ENCODE measurements around the gene MAN2B1. TPM values are rescaled to one million over a fixed set of nuclear protein-coding genes. Genes with fewer than 3 reads are reported as not detected.

Gene MAN2B1
- total RNA-seq, 1 donor from 2014 or later, result 29.9 TPM

DNA sequence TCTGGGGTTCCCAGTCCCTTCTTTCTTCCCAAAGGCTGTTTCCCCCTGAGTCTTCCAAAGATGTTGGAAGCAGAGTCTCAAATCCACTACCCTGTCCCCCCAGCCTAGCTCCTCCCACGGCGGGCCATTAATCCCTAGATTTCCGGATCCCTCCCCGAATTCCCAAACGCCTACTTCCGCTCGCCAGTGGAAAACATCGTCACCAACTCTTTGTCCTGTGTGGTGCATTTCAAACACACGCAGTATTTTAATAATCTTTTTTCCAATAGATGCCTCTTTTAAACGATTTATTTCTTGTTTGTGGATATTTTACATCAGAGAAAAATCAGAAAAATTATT lies 55.2 kb downstream of the MAN2B1 start:
- peak; percentile 90 for DNase-seq

- DNase-seq, result peak; percentile 98
Observed at GRCh38 chr19:12610540-12611360, 55.8 kb downstream of the MAN2B1 start, which contains the start of the genes ZNF490 and ZNF791. Gene ZNF490 (minus strand): TSS chr19:12610813. CDS start chr19:12610680, 133 bp downstream. Gene ZNF791 (plus strand): TSS chr19:12610920. CDS start chr19:12611080, 160 bp downstream.

GRCh38 chr19:12607631-12608030 lies 58.9 kb downstream of the MAN2B1 start:
- no peak for DNase-seq

DNA sequence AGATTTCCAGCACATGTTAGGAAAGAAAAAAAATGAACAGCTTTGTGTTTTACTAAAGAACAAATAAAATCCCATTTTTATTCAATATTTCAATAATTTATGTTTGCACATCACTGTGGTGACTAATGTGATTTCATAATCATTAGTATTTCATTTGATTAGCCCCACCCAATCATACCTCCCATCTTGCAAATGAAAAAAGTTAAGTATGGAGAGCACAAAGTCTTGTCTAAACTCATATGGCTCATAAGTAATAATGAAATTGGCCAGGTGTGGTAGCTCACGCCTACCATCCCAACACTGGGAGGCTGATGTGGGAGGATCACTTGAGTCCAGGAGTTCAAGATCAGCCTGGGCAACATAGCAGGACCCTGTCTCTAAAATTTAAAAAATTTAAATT lies 59.7 kb downstream of the MAN2B1 start:
- DNase-seq, result no peak

GRCh38 chr19:12603714-12604113 lies 62.8 kb downstream of the MAN2B1 start:
- DNase-seq, result no peak

- no peak for DNase-seq
Observed at GRCh38 chr19:12597594-12597993, 68.9 kb downstream of the MAN2B1 start.

- DNase-seq, result no peak
Observed at GRCh38 chr19:12596927-12597548, 69.5 kb downstream of the MAN2B1 start.

Small RNA genes lying within 50 kb of the gene (small RNA-seq; reads per million reads assigned to genes)
- gene SNORD41 (ENCODE audit: low replicate concordance), result 46.1 reads per million, percentile 95 among the genes with 10 or more reads in this experiment

Other genes with a start within 250 kb of the MAN2B1 start
- 7.5 TPM for gene ZNF443, start 225.7 kb downstream of the MAN2B1 start, total RNA-seq
- gene ZNF709, start 181.9 kb downstream of the MAN2B1 start, total RNA-seq, result 10.3 TPM
- gene ZNF564, start 115.3 kb downstream of the MAN2B1 start, total RNA-seq, result 21.3 TPM
- 4.5 TPM for gene ZNF490, start 55.9 kb downstream of the MAN2B1 start, total RNA-seq
- 18.1 TPM for gene ZNF791, start 55.8 kb downstream of the MAN2B1 start, total RNA-seq
- 4.6 TPM for gene WDR83, start 65 bp upstream of the MAN2B1 start, total RNA-seq
- 42.4 TPM for gene DHPS, start 15.1 kb upstream of the MAN2B1 start, total RNA-seq
- not detected for gene GNG14, start 21.3 kb upstream of the MAN2B1 start, total RNA-seq
- gene FBXW9, start 29.9 kb upstream of the MAN2B1 start, total RNA-seq, result 3.5 TPM
- 31.6 TPM for gene TNPO2, start 57.2 kb upstream of the MAN2B1 start, total RNA-seq
- 98.1 TPM for gene TRIR, start 67.9 kb upstream of the MAN2B1 start, total RNA-seq
- gene GET3, start 70.8 kb upstream of the MAN2B1 start, total RNA-seq, result 36.6 TPM
- gene BEST2, start 85.0 kb upstream of the MAN2B1 start, total RNA-seq, result 0.99 TPM
- gene HOOK2, start 108.8 kb upstream of the MAN2B1 start, total RNA-seq, result 31.8 TPM
- 151 TPM for gene JUNB, start 124.7 kb upstream of the MAN2B1 start, total RNA-seq
- 164 TPM for gene PRDX2, start 135.1 kb upstream of the MAN2B1 start, total RNA-seq
- gene THSD8, start 135.3 kb upstream of the MAN2B1 start, total RNA-seq, result 0.39 TPM
- gene RNASEH2A, start 139.8 kb upstream of the MAN2B1 start, total RNA-seq, result 7.2 TPM
- gene RTBDN, start 167.8 kb upstream of the MAN2B1 start, total RNA-seq, result not detected
- 0.49 TPM for gene MAST1, start 171.8 kb upstream of the MAN2B1 start, total RNA-seq
- 14.1 TPM for gene DNASE2, start 214.7 kb upstream of the MAN2B1 start, total RNA-seq
- gene KLF1, start 220.5 kb upstream of the MAN2B1 start, total RNA-seq, result 1.7 TPM
- gene GCDH, start 224.4 kb upstream of the MAN2B1 start, total RNA-seq, result 20.4 TPM

All from skin of body (tissue), 3 donors.